ENCODE data around the gene TWSG1.
"Not testable (repeated sequence)": the region's sequence is repeated elsewhere in the genome, so short reads cannot be mapped to it uniquely, and the experiment has no call there.

The TWSG1 gene

GRCh38 chr18:9400197-9400596, 65.6 kb downstream of the TWSG1 start:
- no peak for DNase-seq

GRCh38 chr18:9401176-9401575, 66.6 kb downstream of the TWSG1 start:
- no peak for DNase-seq

- not testable (repeated sequence) for DNase-seq
Measured at GRCh38 chr18:9402358-9403007, 67.9 kb downstream of the TWSG1 start.

- DNase-seq, result peak; percentile 65
Measured at GRCh38 chr18:9403795-9404564, 69.4 kb downstream of the TWSG1 start.

GRCh38 chr18:9404565-9405060, 70.0 kb downstream of the TWSG1 start:
- peak; percentile 91 for DNase-seq

- no peak for DNase-seq
Measured at GRCh38 chr18:9405130-9405529, 70.6 kb downstream of the TWSG1 start.

- DNase-seq, result no peak
Measured at GRCh38 chr18:9405977-9406376, 71.4 kb downstream of the TWSG1 start.

GRCh38 chr18:9410515-9410914, 75.9 kb downstream of the TWSG1 start:
- DNase-seq, result no peak

- DNase-seq, result peak; percentile 18
Measured at GRCh38 chr18:9413576-9413975, 79.0 kb downstream of the TWSG1 start.

GRCh38 chr18:9416563-9417072, 82.0 kb downstream of the TWSG1 start:
- no peak for DNase-seq

- DNase-seq, result no peak
Measured at GRCh38 chr18:9417073-9417851, 82.7 kb downstream of the TWSG1 start.

GRCh38 chr18:9418047-9418690, 83.6 kb downstream of the TWSG1 start:
- no peak for DNase-seq

GRCh38 chr18:9419956-9420631, 85.5 kb downstream of the TWSG1 start:
- no peak for DNase-seq

- no peak for DNase-seq
Measured at GRCh38 chr18:9421096-9421900, 86.7 kb downstream of the TWSG1 start.

GRCh38 chr18:9421901-9422327, 87.3 kb downstream of the TWSG1 start:
- no peak for DNase-seq

GRCh38 chr18:9422816-9423519, 88.4 kb downstream of the TWSG1 start:
- no peak for DNase-seq

- not testable (repeated sequence) for DNase-seq
Measured at GRCh38 chr18:9423648-9424047, 89.1 kb downstream of the TWSG1 start.

- DNase-seq, result not testable (repeated sequence)
Measured at GRCh38 chr18:9424235-9424634, 89.7 kb downstream of the TWSG1 start.

- DNase-seq, result no peak
Measured at GRCh38 chr18:9426753-9427152, 92.2 kb downstream of the TWSG1 start.

- DNase-seq, result no peak
Measured at GRCh38 chr18:9428301-9428706, 93.7 kb downstream of the TWSG1 start.

Data from GF-D8 (cell line).